Measurements from ENCODE around the gene TENT5C. TPM values are rescaled to one million over a fixed set of nuclear protein-coding genes. Genes with fewer than 3 reads are reported as not detected.

Gene TENT5C
- total RNA-seq, 1 experiment from 2014 or later, result 19.8 TPM

- no peaks in the 10 kb centered on the region for H3K36me3 Mint-ChIP-seq (ENCODE audit: insufficient read depth, unreplicated experiment)
- H3K4me1 ChIP-seq, result peaks cover 9% of the 10 kb centered on the region
- POLR2A ChIA-PET, result no interaction called here
- no peaks in the 10 kb centered on the region for H3K9me3 Mint-ChIP-seq (ENCODE audit: unreplicated experiment)
- CTCF ChIA-PET, result interaction anchor here (2.4 kb wide), 1 partner anchor 117 kb away, joined by 6 read pairs; no protein-coding TSS in a partner anchor
- no peak for TF ChIP-seq CTCF (IDR thresholded peaks at IDR 0.05; ENCODE audit: insufficient read depth in 1 of 2, low read depth in 1 of 2, low read length in 1 of 2, severe bottlenecking in 1 of 2, unreplicated experiment in 1 of 2)
- H3K4me3 Mint-ChIP-seq (ENCODE audit: unreplicated experiment), result no peak overlapping the region
- no TSS peak for BruUV-seq (replicated peaks)
- intact Hi-C loops (cut with micrococcal nuclease; ENCODE audit: unreplicated experiment), result loop anchor here (1.0 to 10.0 kb wide), 2 partner anchors 117 to 258 kb away; no protein-coding TSS in a partner anchor
- H3K27me3 ChIP-seq (replicated peaks; ENCODE audit: control insufficient read depth, insufficient read depth, low read length), result no peaks in the 10 kb centered on the region
- peaks cover 16% of the 10 kb centered on the region for H3K4me1 Mint-ChIP-seq (ENCODE audit: low read depth, unreplicated experiment)
- no peaks in the 10 kb centered on the region for H3K36me3 ChIP-seq (ENCODE audit: control insufficient read depth, insufficient read depth, low read length)
- H3K27me3 Mint-ChIP-seq (ENCODE audit: insufficient read depth, unreplicated experiment), result no peaks in the 10 kb centered on the region
- H3K4me3 ChIP-seq (ENCODE audit: low read depth, low read length), result no peak overlapping the region
- no peak for DNase-seq
- H3K27ac Mint-ChIP-seq (ENCODE audit: unreplicated experiment), result peak overlapping the region; percentile 22
- no peaks in the 10 kb centered on the region for H3K9me3 ChIP-seq
These were observed 31.0 kb downstream of the TENT5C start for GRCh38 chr1:117636637-117637425.

GRCh38 chr1:117638141-117638540 is 32.3 kb downstream of the TENT5C start:
- ChIA-PET CTCF (no interaction called here), POLR2A (no interaction called here)
- Mint-ChIP-seq H3K36me3 (ENCODE audit: insufficient read depth, unreplicated experiment) (no peaks in the 10 kb centered on the region), H3K27ac (ENCODE audit: unreplicated experiment) (peak overlapping the region; percentile 45), H3K4me3 (ENCODE audit: unreplicated experiment) (no peak overlapping the region), H3K9me3 (ENCODE audit: unreplicated experiment) (no peaks in the 10 kb centered on the region), H3K4me1 (ENCODE audit: low read depth, unreplicated experiment) (peaks cover 9% of the 10 kb centered on the region), H3K27me3 (ENCODE audit: insufficient read depth, unreplicated experiment) (no peaks in the 10 kb centered on the region)
- Histone ChIP-seq H3K9me3 (no peaks in the 10 kb centered on the region), H3K36me3 (ENCODE audit: control insufficient read depth, insufficient read depth, low read length) (no peaks in the 10 kb centered on the region), H3K27me3 (replicated peaks; ENCODE audit: control insufficient read depth, insufficient read depth, low read length) (no peaks in the 10 kb centered on the region), H3K4me1 (no peaks in the 10 kb centered on the region; the same call in 1 of the 2 replicates), H3K4me3 (ENCODE audit: low read depth, low read length) (no peak overlapping the region)
- BruUV-seq (replicated peaks), result no TSS peak
- intact Hi-C loops (cut with micrococcal nuclease; ENCODE audit: unreplicated experiment), result loop anchor here (1.0 to 10.0 kb wide), 2 partner anchors 37 to 257 kb away; no protein-coding TSS in a partner anchor
- no peak for DNase-seq
- no peak for TF ChIP-seq CTCF (IDR thresholded peaks at IDR 0.05; ENCODE audit: insufficient read depth in 1 of 2, low read depth in 1 of 2, low read length in 1 of 2, severe bottlenecking in 1 of 2, unreplicated experiment in 1 of 2)

GRCh38 chr1:117638759-117639158 is 32.9 kb downstream of the TENT5C start:
- H3K36me3 ChIP-seq (ENCODE audit: control insufficient read depth, insufficient read depth, low read length), result no peaks in the 10 kb centered on the region
- no peaks in the 10 kb centered on the region for H3K36me3 Mint-ChIP-seq (ENCODE audit: insufficient read depth, unreplicated experiment)
- H3K4me3 Mint-ChIP-seq (ENCODE audit: unreplicated experiment), result no peak overlapping the region
- BruUV-seq (replicated peaks), result no TSS peak
- no peak for TF ChIP-seq CTCF (IDR thresholded peaks at IDR 0.05; ENCODE audit: insufficient read depth in 1 of 2, low read depth in 1 of 2, low read length in 1 of 2, severe bottlenecking in 1 of 2, unreplicated experiment in 1 of 2)
- peaks cover 9% of the 10 kb centered on the region for H3K4me1 Mint-ChIP-seq (ENCODE audit: low read depth, unreplicated experiment)
- peak in 1 of 2 experiments; percentile 59 for DNase-seq
- no peak overlapping the region for H3K4me3 ChIP-seq (ENCODE audit: low read depth, low read length)
- intact Hi-C loops (cut with micrococcal nuclease; ENCODE audit: unreplicated experiment), result loop anchor here (1.0 to 10.0 kb wide), 2 partner anchors 37 to 256 kb away; no protein-coding TSS in a partner anchor
- no peak overlapping the region for H3K27ac Mint-ChIP-seq (ENCODE audit: unreplicated experiment)
- H3K4me1 ChIP-seq, result no peaks in the 10 kb centered on the region; the same call in 1 of the 2 replicates
- H3K27me3 ChIP-seq (replicated peaks; ENCODE audit: control insufficient read depth, insufficient read depth, low read length), result no peaks in the 10 kb centered on the region
- H3K9me3 Mint-ChIP-seq (ENCODE audit: unreplicated experiment), result no peaks in the 10 kb centered on the region
- ChIA-PET CTCF (no interaction called here), POLR2A (no interaction called here)
- H3K9me3 ChIP-seq, result no peaks in the 10 kb centered on the region
- H3K27me3 Mint-ChIP-seq (ENCODE audit: insufficient read depth, unreplicated experiment), result no peaks in the 10 kb centered on the region

All from Caco-2 (cell line).